WTC11 (cell line): ENCODE data around the gene IFITM5. TPM values are rescaled to one million over a fixed set of nuclear protein-coding genes. Genes with fewer than 3 reads are reported as not detected.

ENCODE experiments used
- ATAC-seq: fragments of 200-7000 bp; cut with Tn5 transposase; 2 replicates; pipeline ENCODE4 v1.10.0; 2021; ENCODE audit warnings: mild to moderate bottlenecking, moderate library complexity
- CTCF ChIA-PET: fragments of 300-600 bp; sonication (Branson Sonifier 250); formaldehyde crosslinking; loops from one replicate; lab custom pipeline; 2021; ENCODE audit warnings: antibody characterized with exemption; lab: Charles Lee
- POLR2A ChIA-PET: fragments of 350-600 bp; sonication (Branson Sonifier 250); formaldehyde crosslinking; loops from one replicate; lab custom pipeline; 2021; ENCODE audit warnings: antibody characterized with exemption; lab: Charles Lee
- DNase-seq: peaks from one replicate; pipeline ENCODE4 v3.0.0; 2021; ENCODE audit warnings: low spot score
- H3K27ac Mint-ChIP-seq: 2 replicates; pipeline ENCODE4 v1.8.0; 2021; ENCODE audit warnings: mixed read lengths
- H3K27me3 Mint-ChIP-seq: 2 replicates; pipeline ENCODE4 v1.8.0; 2021; ENCODE audit warnings: low read depth, mild to moderate bottlenecking, moderate library complexity, mixed read lengths
- H3K36me3 Mint-ChIP-seq: 2 replicates; pipeline ENCODE4 v1.8.0; 2021; ENCODE audit warnings: mixed read lengths
- H3K4me1 Mint-ChIP-seq: 2 replicates; pipeline ENCODE4 v1.8.0; 2022; ENCODE audit warnings: mixed read lengths
- H3K4me3 Mint-ChIP-seq: 2 replicates; pipeline ENCODE4 v1.8.0; 2021; ENCODE audit warnings: mild to moderate bottlenecking, moderate library complexity, mixed read lengths
- H3K9me3 Mint-ChIP-seq: 2 replicates; pipeline ENCODE4 v1.8.0; 2021; ENCODE audit warnings: mixed read lengths
- CTCF ChIP-seq: fragments of 200-600 bp; IDR thresholded peaks from 2 replicates; pipeline ENCODE4 v1.8.0; 2022; ENCODE audit warnings: antibody characterized with exemption
- ELF4 ChIP-seq: sonication (generic); formaldehyde crosslinking; IDR thresholded peaks from 2 replicates; pipeline ENCODE4 v1.8.1; 2022; ENCODE audit warnings: low read depth, mild to moderate bottlenecking, moderate library complexity, missing genetic modification reagents
- FOXK1 ChIP-seq: sonication (generic); formaldehyde crosslinking; IDR thresholded peaks from 2 replicates; pipeline ENCODE4 v1.8.0; 2022; ENCODE audit warnings: mild to moderate bottlenecking, moderate library complexity, missing genetic modification reagents
- FOXP1 ChIP-seq: sonication (generic); formaldehyde crosslinking; IDR thresholded peaks from 2 replicates; pipeline ENCODE4 v1.8.0; 2022; ENCODE audit warnings: missing genetic modification reagents, mild to moderate bottlenecking, moderate library complexity, borderline replicate concordance
- IRF2 ChIP-seq: sonication (generic); formaldehyde crosslinking; IDR thresholded peaks from 2 replicates; pipeline ENCODE4 v1.8.0; 2022; ENCODE audit warnings: low read depth, missing genetic modification reagents, borderline replicate concordance
- MAX ChIP-seq: sonication (generic); formaldehyde crosslinking; IDR thresholded peaks from 2 replicates; pipeline ENCODE4 v1.8.0; 2022; ENCODE audit warnings: mild to moderate bottlenecking, missing genetic modification reagents
- MXD4 ChIP-seq: fragments of 250-450 bp; sonication (Bioruptor Pico); IDR thresholded peaks from 2 replicates; pipeline ENCODE4 v1.8.0; 2021; ENCODE audit warnings: mild to moderate bottlenecking, moderate library complexity, borderline replicate concordance
- NFE2L1 ChIP-seq: sonication (generic); formaldehyde crosslinking; IDR thresholded peaks from 2 replicates; pipeline ENCODE4 v1.8.1; 2023; ENCODE audit warnings: missing genetic modification reagents
- NR1H2 ChIP-seq: sonication (generic); formaldehyde crosslinking; IDR thresholded peaks from 2 replicates; pipeline ENCODE4 v1.9.0; 2021; ENCODE audit warnings: mild to moderate bottlenecking, moderate library complexity, missing genetic modification reagents
- NR3C1 ChIP-seq: sonication (generic); formaldehyde crosslinking; conservative IDR thresholded peaks from 2 replicates; pipeline ENCODE4 v1.8.1; 2023; ENCODE audit warnings: low read depth, mild to moderate bottlenecking, missing genetic modification reagents
- RELA ChIP-seq: sonication (generic); formaldehyde crosslinking; IDR thresholded peaks from 2 replicates; pipeline ENCODE4 v1.8.1; 2022; ENCODE audit warnings: missing genetic modification reagents, mild to moderate bottlenecking, borderline replicate concordance
- SMAD4 ChIP-seq: sonication (generic); formaldehyde crosslinking; IDR thresholded peaks from 2 replicates; pipeline ENCODE4 v1.8.0; 2022; ENCODE audit warnings: mild to moderate bottlenecking, missing genetic modification reagents
- TEAD1 ChIP-seq: sonication (generic); formaldehyde crosslinking; IDR thresholded peaks from 2 replicates; pipeline ENCODE4 v1.8.0; 2022; ENCODE audit warnings: mild to moderate bottlenecking, missing genetic modification reagents
- TEAD4 ChIP-seq: sonication (generic); formaldehyde crosslinking; IDR thresholded peaks from 2 replicates; pipeline ENCODE4 v1.8.0; 2022; ENCODE audit warnings: mild to moderate bottlenecking, missing genetic modification reagents
- ZBTB21 ChIP-seq: sonication (generic); formaldehyde crosslinking; IDR thresholded peaks from 2 replicates; pipeline ENCODE4 v1.8.1; 2023; ENCODE audit warnings: mild to moderate bottlenecking, missing genetic modification reagents, borderline replicate concordance
- ZMAT4 ChIP-seq: fragments of 250-450 bp; sonication (Bioruptor Pico); IDR thresholded peaks from 2 replicates; pipeline ENCODE4 v1.9.0; 2021; ENCODE audit warnings: mild to moderate bottlenecking
- ZNF138 ChIP-seq: sonication (generic); formaldehyde crosslinking; conservative IDR thresholded peaks from 2 replicates; pipeline ENCODE4 v1.8.1; 2022; ENCODE audit warnings: mild to moderate bottlenecking, moderate library complexity, missing genetic modification reagents
- ZNF232 ChIP-seq: sonication (generic); formaldehyde crosslinking; IDR thresholded peaks from 2 replicates; pipeline ENCODE4 v1.8.0; 2022; ENCODE audit warnings: mild to moderate bottlenecking, missing genetic modification reagents
- ZNF423 ChIP-seq: fragments of 250-450 bp; sonication (Bioruptor Pico); IDR thresholded peaks from 2 replicates; pipeline ENCODE4 v2.1.2; 2022; ENCODE audit warnings: mild to moderate bottlenecking, moderate library complexity
- ZNF671 ChIP-seq: fragments of 250-450 bp; sonication (Bioruptor Pico); IDR thresholded peaks from 2 replicates; pipeline ENCODE4 v1.8.0; 2021; ENCODE audit warnings: mild to moderate bottlenecking
- total RNA-seq: library from RNA; stranded (reverse); gene quantifications from 3 replicates; pipeline ENCODE4 v1.2.3, GENCODE V29; 2021
- TF ChIP-seq, protein P1 (sequence below): sonication (generic); formaldehyde crosslinking; IDR thresholded peaks from 2 replicates; pipeline ENCODE4 v1.8.1; 2023; ENCODE audit warnings: mild to moderate bottlenecking, moderate library complexity, missing genetic modification reagents
- TF ChIP-seq, protein P2 (sequence below): sonication (generic); formaldehyde crosslinking; IDR thresholded peaks from 2 replicates; pipeline ENCODE4 v1.8.1; 2022; ENCODE audit warnings: mild to moderate bottlenecking, moderate library complexity, missing genetic modification reagents
- TF ChIP-seq, protein P3 (sequence below): sonication (generic); formaldehyde crosslinking; IDR thresholded peaks from 2 replicates; pipeline ENCODE4 v1.8.1; 2023; ENCODE audit warnings: mild to moderate bottlenecking, missing genetic modification reagents

The IFITM5 gene
- total RNA-seq, 1 experiment from 2014 or later: not detected

DNA sequence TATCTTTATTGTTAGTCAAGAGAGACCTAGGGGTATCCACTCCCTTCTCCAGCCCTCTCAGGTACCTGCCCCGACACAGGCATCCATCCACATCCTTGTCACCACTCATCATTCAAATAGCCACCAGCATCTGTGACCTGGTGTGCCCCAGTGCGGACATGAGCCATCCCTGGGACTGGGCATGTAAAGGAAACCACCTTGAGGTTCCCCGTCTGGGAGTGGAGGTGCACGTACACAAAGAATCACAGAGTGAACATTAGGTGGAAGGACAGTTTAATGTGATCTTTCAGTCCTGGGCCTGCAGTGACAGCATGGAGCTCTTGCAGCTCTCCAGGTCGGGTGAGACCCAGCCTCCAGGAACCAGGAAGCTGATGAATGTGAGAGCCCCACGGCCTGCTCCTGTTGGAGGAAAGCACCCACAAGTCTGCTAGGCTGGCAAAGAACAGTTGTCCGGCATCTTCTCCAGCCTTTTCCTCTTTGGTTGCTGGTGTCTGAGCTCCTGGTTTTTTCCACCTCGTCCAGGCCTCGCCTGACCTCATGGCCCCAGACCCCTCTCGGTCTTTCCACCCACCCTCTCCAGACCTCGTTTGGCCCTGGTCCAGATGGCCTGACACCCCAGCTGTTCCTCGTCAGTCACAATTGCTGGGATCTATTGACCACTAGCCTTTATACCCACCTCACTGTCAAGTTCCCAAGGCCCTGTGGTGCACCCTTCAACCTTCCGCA is 46.0 kb downstream of the IFITM5 start (continued):
- TF ChIP-seq, protein P1, sequence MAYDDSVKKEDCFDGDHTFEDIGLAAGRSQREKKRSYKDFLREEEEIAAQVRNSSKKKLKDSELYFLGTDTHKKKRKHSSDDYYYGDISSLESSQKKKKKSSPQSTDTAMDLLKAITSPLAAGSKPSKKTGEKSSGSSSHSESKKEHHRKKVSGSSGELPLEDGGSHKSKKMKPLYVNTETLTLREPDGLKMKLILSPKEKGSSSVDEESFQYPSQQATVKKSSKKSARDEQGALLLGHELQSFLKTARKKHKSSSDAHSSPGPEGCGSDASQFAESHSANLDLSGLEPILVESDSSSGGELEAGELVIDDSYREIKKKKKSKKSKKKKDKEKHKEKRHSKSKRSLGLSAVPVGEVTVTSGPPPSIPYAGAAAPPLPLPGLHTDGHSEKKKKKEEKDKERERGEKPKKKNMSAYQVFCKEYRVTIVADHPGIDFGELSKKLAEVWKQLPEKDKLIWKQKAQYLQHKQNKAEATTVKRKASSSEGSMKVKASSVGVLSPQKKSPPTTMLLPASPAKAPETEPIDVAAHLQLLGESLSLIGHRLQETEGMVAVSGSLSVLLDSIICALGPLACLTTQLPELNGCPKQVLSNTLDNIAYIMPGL (CRISPR knock-in tag): no peak
- TF ChIP-seq, protein P2, sequence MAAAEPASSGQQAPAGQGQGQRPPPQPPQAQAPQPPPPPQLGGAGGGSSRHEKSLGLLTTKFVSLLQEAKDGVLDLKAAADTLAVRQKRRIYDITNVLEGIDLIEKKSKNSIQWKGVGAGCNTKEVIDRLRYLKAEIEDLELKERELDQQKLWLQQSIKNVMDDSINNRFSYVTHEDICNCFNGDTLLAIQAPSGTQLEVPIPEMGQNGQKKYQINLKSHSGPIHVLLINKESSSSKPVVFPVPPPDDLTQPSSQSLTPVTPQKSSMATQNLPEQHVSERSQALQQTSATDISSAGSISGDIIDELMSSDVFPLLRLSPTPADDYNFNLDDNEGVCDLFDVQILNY (CRISPR knock-in tag): no peak
- TF ChIP-seq, protein P3, sequence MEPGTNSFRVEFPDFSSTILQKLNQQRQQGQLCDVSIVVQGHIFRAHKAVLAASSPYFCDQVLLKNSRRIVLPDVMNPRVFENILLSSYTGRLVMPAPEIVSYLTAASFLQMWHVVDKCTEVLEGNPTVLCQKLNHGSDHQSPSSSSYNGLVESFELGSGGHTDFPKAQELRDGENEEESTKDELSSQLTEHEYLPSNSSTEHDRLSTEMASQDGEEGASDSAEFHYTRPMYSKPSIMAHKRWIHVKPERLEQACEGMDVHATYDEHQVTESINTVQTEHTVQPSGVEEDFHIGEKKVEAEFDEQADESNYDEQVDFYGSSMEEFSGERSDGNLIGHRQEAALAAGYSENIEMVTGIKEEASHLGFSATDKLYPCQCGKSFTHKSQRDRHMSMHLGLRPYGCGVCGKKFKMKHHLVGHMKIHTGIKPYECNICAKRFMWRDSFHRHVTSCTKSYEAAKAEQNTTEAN (CRISPR knock-in tag): no peak

DNA sequence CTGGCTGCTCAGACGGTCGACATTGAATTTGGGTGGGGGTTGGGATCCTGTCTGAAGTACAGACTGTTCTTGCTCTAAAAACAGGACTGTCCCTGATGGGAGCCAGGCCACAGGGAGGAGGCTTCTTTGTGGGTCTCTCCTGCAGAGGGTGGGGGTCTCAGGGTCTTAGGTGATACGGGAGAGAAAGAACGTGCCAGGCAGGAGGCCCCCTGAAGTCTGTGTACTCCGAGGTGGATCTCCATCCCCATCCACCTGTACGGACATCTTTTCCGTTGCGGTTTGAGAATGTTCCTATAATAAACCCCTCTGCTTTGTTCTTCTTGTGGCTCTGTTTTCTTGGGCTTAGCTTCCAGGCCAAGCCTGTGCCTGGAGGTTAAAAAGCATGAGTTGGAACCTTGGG is 46.7 kb downstream of the IFITM5 start:
- Mint-ChIP-seq H3K4me3 (no peak overlapping the region), H3K9me3 (no peaks in the 10 kb centered on the region), H3K36me3 (peaks cover 51% of the 10 kb centered on the region), H3K27ac (no peak overlapping the region), H3K27me3 (no peaks in the 10 kb centered on the region), H3K4me1 (peaks cover 6% of the 10 kb centered on the region; the same call in 1 of the 2 replicates)
- ChIA-PET POLR2A (no interaction called here), CTCF (interaction anchor here (2.3 to 4.5 kb wide), 4 partner anchors 29 to 112 kb away, joined by 10 to 96 read pairs (median 44); partner anchors contain the start of gene PGGHG)
- TF ChIP-seq NR1H2 (CRISPR knock-in tag): no peak
- no peak for TF ChIP-seq ZBTB21
- TF ChIP-seq FOXK1 (CRISPR knock-in tag): no peak
- TF ChIP-seq NR3C1 (CRISPR knock-in tag): no peak
- no peak for TF ChIP-seq MAX (CRISPR knock-in tag)
- no peak for TF ChIP-seq IRF2 (CRISPR knock-in tag)
- TF ChIP-seq ZNF138 (CRISPR knock-in tag): no peak
- no peak for TF ChIP-seq ELF4 (CRISPR knock-in tag)
- no peak for TF ChIP-seq NFE2L1
- no peak for TF ChIP-seq TEAD4 (CRISPR knock-in tag)
- TF ChIP-seq ZMAT4 (CRISPR knock-in tag): no peak
- TF ChIP-seq ZNF232 (CRISPR knock-in tag): no peak
- no peak for TF ChIP-seq MXD4 (CRISPR knock-in tag)
- ATAC-seq: no peak
- no peak for DNase-seq

DNA sequence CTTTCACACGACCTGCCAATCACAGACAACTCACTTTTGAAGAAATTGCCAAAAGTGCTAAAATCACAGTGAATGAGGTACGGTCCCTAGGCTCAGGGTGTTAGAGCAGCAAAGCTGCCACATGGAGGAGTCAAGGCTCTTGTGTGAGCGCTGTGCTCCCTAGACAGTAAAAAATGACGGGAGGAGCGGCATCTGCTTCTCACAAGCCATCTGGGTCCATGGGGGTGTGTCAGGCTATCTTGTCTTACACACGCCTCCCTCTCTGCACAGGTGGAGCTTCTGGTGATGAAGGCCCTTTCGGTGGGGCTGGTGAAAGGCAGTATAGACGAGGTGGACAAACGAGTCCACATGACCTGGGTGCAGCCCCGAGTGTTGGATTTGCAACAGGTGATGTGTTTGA is 47.8 kb downstream of the IFITM5 start:
- no peak overlapping the region for H3K27ac Mint-ChIP-seq
- H3K4me1 Mint-ChIP-seq: peaks cover 6% of the 10 kb centered on the region; the same call in 1 of the 2 replicates
- ChIA-PET POLR2A (interaction anchor here (1.4 to 1.9 kb wide), 2 partner anchors 38 to 104 kb away, joined by 6 to 9 read pairs; partner anchors contain the start of gene PGGHG), CTCF (interaction anchor here (0.9 to 4.5 kb wide), 34 partner anchors 8 to 227 kb away, joined by 3 to 96 read pairs (median 10); partner anchors contain the start of genes ANO9, BET1L, PGGHG and PSMD13)
- ATAC-seq: no peak
- no peak overlapping the region for H3K4me3 Mint-ChIP-seq
- no peak for DNase-seq
- H3K36me3 Mint-ChIP-seq: peaks cover 62% of the 10 kb centered on the region
- H3K27me3 Mint-ChIP-seq: no peaks in the 10 kb centered on the region
- H3K9me3 Mint-ChIP-seq: no peaks in the 10 kb centered on the region
- TF ChIP-seq RELA (CRISPR knock-in tag) (no peak), FOXP1 (CRISPR knock-in tag) (no peak), FOXK1 (CRISPR knock-in tag) (no peak), SMAD4 (no peak), MAX (CRISPR knock-in tag) (no peak), ZNF671 (CRISPR knock-in tag) (no peak), ZBTB21 (no peak), ZNF423 (CRISPR knock-in tag) (no peak), NR3C1 (CRISPR knock-in tag) (no peak), TEAD1 (CRISPR knock-in tag) (no peak), CTCF (no peak)
- TF ChIP-seq, protein P2 (CRISPR knock-in tag): no peak
